GM21723 (cell line): ENCODE measurements around the gene ARL16.

Experiments
- ATAC-seq: cut with Tn5 transposase; IDR thresholded peaks from one replicate; pipeline ENCODE4 v1.9.1; 2021; ENCODE audit warnings: mild to moderate bottlenecking, moderate library complexity; ENCODE audit not compliant: unreplicated experiment

The ARL16 gene, protein sequence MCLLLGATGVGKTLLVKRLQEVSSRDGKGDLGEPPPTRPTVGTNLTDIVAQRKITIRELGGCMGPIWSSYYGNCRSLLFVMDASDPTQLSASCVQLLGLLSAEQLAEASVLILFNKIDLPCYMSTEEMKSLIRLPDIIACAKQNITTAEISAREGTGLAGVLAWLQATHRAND

DNA sequence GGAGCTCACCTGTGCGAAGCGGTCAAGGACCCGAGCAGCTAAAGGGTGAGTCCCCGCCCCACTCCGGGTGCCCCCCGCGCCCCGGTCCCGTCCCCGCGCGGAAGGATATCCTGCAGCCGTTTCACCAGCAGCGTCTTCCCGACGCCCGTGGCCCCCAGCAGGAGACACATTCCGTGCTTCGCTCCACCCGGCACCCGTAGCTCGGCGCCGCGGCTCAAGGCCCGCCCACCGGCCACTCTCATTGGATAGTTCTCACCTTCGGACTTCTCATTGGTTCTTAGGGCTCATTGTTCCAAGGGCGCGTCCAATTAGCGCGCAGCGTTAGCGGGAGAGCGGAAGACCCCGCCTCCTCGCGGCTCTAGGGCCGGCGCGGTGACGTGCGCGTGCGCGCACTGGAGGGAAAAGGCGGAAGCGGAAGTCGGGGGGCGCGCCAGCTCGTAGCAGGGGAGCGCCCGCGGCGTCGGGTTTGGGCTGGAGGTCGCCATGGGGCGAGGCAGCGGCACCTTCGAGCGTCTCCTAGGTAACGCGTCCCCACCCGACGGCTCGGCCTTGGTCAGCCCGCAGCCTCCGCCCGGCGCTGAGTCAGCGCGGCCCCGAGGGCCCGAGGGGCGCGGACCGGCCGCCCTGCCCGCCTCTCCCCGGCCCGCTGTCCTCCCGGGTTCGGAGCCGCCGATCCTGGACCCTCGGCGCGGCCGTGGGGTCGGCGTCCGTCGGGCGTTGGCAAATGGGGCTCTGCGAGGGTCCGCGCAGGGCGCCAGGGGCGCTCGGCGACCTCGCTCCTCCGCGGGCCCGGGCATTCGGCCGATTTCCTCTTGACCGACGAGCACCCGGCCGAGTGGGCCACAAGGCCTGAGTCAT is at the start of gene ARL16, which contains the start of gene HGS:
ARL16 (minus strand) TSS at position 214 of the 858 bp plus-strand sequence; CDS start at position 170, 44 bp downstream.
HGS (plus strand) TSS at position 428 of the 858 bp plus-strand sequence; CDS start at position 484, 56 bp downstream.
- peak; percentile 84 for ATAC-seq

DNA sequence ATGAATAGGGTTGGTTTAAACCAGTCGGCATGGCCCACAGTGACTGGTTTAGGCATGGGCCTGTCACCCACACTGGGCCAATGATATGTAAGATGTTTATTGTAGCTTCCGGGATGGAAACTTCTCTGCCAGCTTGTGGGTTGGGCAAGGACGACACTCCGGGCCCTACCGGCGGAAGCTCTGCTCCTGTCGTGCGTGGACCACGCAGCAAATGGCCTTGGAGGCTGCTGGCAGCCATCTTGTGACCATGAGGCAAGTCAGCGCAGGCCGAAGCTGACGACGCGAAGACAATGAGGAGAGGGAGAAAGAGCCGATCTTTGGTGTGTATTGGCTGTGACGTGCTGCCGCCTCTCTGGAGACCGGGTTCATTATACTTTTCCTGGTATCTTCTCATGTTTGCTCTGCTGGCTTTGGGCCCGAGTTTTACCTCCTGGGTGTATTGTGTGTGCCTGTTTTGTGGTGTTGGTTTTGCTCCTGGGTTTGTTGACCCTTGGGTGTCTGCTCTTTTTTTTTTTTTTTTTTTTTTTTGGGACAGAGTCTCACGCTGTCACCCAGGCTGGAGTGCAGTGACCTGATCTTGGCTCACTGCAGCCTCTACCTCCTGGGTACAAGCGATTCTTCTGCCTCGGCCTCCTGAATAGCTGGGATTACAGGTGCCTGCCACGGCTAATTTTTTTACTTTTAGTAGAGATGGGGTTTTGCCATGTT is 43.9 kb upstream of the ARL16 start:
- no peak for ATAC-seq

DNA sequence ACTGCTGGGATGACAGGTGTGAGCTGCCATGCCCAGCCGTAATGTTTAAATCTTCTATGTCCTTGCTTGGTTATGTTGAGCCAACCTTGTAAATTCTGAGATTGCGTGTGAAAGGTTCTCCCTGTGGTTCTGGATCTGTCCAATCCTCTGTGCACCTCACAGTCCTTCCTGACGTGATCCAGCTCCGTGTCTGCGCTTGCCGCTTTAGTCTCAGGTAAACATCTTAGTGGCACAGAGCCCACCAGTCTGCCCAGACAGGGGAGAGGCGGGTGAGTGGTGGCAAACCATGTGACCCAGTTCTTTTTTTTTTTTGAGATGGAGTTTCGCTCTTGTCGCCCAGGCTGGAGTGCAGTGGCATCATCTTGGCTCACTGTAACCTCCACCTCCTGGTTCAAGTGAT is 42.4 kb upstream of the ARL16 start:
- ATAC-seq: no peak

DNA sequence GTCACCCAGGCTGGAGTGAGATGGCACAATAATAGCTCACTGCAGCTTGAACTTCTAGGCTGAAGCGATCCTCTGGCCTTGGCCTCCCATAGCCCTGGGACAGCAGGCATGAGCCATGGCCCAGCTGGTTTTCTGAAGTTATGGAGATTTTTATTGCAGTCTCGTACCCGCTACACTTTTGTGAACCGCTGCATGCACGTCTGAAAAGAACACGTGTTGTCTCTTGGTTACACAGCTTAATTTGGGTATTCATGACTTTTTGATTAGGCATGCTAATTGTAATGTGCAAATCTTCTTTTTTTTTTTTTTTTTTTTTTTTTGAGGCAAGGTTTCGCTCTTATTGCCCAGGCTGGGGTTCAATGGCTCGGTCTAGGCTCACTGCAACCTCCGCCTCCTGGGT is 41.8 kb upstream of the ARL16 start:
- ATAC-seq: no peak

DNA sequence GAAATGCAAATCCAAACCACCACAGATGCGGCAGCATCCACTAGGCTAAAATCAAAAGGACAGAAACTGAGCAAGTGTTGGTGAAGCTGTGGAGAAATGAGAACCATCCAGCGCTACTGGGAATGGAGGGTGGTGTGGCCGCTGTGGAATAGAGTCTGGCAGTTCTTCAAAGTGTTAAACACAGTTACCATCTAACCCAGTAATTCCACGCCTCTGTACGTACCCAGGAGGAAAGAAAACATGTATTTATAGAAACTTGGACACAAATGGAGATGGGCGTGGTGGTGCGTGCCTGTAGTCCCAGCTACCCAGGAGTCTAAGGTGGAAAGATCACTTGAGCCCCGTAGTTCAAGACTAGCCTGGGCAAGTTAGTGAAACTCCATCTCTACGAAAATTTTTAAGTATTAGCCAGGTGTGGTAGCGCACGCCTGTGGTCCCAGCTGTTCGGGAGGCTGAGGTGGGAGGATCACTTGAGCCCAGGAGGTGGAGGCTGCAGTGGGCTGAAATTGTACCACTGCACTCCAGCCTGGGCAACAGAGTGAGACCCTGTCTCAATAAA is 40.1 kb upstream of the ARL16 start:
- no peak for ATAC-seq

DNA sequence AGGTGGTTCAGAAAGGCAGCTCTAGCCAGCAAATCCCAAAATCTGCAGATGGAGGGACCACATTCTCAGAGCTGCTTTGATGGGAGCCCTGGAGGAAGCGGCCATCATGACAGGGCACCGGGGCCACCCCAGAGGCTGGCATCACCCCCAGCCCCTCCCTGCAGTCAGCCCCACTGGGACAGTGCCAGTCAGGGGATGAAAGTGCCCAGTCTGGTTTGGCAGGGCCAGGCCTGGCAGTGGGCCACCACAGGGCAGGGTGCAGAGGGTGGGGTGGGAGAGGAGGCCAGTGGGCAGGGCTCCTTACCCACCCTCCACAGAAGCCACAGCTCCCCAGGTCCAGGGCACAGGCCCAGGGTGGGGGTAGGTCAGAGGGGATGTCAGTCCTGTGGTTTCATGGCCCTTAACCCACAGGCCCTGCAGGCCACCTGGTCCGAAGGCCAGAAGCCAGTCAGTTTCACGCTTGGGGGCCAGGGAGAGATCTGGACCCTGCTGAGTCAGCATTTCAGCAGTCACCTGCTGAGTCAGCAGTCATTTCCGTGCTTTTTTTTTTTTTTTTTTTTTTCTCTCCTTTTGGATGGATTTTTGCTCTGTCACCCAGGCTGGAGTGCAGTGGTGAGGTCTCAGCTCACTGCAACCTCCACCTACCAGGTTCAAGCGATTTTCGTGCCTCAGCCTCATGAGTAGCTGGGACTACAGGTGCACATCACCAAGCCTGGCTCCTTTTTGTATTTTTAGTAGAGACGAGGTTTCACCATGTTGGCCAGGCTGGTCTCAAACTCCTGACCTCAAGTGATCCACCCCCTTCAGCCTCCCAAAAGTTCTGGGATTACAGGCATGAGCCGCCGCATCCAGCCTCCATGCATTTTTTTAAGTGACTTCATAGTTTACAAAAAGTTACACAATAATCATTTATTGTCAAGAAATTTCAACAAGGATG is 38.9 kb upstream of the ARL16 start:
- no peak for ATAC-seq

DNA sequence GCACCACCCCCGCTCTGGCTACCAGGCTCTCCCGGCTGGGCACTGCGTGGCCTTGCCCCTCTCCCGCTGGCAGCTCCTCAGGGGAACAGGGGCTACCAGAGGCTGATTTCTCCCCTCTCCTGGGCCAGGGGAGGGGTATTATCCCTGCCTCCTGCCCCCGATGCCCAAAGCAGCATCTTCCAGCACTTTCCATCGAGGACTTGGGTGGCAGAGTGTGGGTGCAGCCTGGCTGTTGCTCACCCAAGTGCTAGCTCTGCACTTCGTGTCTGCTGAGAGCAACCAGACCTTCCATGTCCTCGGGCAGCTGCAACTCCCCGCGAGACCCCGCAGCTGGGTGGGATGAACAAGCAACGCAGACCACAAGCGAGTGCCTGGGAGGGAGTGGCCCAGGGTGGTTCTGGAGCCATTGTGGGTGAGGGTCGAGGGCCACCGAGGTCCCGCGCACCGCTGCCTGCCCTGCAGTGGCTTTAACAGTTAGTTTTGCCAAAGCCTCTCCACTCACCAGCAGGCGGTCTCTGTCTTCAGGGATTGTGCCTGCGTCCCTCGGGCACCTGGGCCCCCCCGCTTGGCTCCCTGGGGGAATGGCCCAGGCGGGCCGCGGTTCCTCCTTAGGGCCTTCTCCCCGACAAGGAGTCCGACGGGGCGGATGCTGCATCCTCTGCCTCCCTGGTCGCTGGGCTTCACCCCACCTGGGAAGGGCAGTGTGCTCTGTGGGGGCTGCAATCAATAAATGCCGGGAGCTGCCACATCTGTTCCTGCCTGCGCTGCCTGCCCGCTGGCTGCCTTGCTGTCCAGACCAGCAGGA is 36.9 kb upstream of the ARL16 start:
- no peak for ATAC-seq

DNA sequence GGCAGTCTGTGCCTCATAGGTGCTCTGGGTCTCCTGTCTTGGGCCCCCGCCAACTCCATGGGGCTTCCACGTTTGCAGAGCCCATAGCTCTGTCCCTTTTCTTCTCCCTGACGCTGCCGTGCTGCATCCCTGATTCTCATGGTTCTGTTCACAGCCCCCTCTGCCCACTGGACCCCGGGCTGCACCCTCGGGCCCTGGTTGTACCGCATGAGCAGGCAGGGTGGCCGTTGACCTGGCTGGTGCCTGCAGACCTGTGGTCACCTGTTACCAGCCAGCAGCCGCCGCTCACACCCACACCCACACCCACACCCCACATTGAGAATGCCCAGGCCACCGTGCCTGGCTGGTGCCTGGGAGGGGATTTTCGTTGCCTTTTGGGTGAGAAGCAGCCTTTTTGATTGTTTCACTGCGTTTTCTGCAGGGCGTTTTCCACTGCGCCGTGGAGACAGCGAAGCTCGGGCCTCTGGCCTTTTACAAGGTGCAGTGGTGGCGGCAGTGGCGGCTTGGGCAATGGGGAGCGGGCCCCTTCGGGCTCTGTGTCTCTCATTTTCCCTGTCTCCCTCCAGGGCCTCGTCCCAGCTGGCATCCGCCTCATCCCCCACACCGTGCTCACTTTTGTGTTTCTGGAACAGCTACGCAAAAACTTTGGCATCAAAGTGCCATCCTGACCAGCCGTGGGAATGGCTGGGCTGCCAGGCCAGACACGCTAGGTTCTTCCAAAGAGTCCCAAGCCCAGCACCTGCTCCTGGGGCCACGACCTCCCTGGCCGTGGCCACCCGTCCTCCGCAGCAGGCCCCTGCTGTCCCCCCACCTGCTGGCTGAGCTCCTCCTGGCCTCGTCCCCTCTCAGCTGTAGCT is 36.0 kb upstream of the ARL16 start:
- ATAC-seq: no peak

DNA sequence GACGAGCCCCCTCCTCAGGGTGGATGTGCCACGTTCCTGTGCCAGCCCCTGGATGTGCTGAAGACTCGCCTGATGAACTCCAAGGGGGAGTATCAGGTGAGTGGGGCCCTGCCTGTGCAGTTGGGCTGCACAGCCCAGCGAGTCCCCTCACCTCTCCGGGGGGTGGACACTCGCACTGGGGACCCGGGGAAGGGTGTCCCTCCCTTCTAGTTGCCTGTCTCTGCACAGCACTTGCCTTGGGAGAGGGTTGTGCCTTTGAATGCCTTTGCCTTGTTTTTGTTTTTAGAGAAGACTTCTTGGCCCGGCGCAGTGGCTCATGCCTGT is 34.1 kb upstream of the ARL16 start:
- ATAC-seq: no peak

DNA sequence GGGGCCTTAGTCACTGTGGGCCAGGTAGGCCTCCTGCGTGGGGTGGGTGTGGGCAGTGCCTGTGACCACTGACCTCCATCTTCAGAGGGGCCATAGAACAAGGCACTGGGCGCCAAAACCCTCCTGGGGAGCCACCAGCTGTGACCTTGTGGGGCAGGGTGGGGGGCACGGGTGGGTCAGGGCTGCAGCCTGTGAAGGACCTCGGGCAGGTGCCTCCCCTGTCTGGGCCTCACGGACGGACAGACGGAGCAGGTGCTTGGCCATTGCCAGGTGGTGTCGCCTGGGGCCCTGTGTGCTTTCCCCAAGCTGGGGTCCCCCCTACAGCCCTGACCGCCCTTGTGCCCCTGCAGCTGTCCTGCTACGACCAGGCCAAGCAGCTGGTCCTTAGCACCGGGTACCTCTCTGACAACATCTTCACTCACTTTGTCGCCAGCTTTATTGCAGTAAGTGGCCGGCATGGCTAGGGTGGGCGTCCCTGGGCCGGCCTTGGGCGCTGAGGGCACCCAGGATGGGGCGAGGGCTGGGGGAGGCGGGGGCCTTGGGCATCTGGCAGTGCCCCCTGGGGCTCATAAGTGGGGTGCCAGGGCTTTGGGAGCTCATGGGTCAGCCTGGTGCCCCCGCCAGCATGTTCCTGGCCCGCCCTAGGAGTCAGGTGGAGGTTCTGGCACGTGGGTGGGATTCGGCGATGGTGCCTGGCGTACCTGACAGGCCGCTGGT is 33.6 kb upstream of the ARL16 start:
- no peak for ATAC-seq

DNA sequence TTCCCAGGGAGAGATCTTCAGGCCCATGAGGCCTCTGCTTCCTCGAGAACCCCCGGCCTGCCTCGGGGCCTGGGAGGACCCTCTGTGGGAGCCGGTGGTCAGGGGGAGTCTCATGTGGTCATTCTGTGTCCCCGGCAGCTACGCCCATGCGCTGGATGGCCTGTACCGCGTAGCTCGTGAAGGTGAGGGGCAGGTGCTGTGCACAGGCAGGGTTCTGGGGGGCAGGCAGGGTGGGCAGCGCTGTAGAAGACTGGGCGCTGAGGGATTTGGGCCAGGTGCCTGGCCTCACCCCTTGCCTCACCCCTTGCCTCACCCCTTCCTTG is 33.0 kb upstream of the ARL16 start:
- ATAC-seq: no peak

DNA sequence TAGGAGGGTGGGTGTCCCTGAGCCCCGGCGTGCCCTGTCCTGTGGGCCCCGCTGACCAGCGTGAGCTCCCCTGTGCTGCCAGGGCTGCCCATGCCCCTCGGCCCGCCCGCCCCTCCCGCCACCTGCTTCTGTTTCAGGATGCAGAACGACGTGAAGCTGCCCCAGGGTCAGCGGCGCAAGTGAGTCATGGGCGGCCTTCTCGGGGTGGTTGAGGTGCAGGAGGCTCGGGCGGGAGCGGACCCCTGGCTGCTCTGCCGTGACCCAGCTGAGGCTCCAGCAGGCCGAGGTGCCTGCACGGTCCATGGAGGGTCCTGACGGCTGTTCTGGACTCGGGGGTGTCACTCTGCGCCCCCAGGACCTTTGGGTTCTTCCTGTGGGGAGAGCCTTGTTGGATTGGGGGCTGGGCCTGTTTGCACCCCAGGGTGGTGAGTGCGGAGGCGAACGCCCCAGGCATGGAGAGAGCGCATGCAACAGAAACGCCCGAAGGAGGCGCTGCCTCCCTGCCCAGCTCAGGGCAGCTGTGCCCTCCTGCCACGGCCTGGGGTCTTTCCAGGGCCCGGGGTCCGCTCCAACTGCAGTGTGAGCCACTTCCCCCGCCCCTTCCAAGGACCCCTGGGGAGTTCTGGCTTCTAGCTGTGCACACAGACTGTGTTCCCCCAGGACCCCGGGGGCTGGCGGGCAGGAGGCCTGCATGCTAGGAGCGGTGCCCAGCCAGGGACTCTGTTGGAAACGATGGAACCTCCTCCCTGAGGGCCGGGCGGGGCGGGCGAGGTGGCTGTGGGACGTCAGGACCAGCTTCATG is 32.5 kb upstream of the ARL16 start:
- no peak for ATAC-seq

DNA sequence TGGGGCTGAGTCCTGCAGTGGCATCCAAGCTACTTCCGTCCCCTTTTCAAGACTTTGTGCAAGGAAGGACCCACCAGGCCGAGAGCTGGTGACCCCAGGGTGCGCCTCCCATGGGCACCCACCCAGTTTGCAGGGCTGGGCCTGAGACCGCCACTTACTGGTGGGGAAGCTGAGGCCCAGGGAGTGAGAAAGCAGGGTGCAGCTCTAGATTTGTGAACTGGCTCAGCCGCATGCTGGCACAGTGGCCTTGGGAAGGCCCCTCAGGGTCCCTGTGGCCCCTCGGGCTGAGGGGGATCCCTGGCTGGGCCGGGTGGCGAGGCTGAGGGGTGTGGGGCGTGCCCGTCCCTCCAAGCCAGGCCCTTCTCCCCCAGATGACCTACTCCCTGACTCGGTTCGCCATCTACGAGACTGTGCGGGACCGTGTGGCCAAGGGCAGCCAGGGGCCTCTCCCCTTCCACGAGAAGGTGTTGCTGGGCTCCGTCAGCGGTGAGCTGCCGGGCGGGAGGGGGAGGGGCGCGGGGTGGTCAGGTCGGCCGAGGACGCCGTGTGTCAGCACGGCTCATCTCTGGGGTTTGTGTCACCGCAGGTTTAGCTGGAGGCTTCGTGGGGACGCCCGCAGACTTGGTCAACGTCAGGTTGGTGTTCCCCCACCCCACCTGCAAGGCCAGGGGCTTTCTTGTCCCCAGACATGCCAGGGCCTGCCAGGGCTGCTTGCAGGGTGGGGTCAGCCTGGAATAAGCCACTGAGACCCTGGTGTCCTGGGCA is 31.7 kb upstream of the ARL16 start:
- ATAC-seq: no peak

DNA sequence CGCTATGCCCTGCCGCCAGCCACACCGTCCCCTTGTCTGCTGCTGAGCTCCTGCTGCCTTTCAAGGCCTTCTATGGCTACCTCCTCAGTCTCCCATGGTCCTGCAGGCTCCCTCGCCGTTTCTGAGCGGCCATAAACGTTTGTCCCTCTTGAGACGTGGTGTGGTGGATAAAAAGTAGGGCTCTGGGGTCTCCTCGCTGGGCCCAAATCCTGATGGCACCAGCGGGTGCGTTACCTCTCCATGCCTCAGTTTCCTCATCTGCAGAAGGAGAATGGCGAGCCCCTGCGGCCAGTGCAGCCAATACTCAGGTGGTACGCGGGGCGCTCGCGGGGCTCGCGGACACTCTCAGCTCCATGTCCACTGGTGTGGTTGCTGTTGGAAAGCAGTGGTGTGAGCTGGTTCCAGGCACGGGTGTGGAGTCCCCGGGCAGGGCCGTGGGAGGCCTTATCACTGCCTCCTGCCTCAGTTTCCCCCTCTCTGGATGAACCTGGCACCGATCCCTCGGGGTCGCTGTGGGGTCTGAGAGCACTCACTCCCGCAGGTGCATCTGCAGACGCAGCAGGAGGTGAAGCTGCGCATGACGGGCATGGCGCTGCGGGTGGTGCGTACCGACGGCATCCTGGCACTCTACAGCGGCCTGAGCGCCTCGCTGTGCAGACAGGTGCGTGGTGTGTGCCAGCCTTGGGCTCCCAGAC is 31.0 kb upstream of the ARL16 start:
- no peak for ATAC-seq

DNA sequence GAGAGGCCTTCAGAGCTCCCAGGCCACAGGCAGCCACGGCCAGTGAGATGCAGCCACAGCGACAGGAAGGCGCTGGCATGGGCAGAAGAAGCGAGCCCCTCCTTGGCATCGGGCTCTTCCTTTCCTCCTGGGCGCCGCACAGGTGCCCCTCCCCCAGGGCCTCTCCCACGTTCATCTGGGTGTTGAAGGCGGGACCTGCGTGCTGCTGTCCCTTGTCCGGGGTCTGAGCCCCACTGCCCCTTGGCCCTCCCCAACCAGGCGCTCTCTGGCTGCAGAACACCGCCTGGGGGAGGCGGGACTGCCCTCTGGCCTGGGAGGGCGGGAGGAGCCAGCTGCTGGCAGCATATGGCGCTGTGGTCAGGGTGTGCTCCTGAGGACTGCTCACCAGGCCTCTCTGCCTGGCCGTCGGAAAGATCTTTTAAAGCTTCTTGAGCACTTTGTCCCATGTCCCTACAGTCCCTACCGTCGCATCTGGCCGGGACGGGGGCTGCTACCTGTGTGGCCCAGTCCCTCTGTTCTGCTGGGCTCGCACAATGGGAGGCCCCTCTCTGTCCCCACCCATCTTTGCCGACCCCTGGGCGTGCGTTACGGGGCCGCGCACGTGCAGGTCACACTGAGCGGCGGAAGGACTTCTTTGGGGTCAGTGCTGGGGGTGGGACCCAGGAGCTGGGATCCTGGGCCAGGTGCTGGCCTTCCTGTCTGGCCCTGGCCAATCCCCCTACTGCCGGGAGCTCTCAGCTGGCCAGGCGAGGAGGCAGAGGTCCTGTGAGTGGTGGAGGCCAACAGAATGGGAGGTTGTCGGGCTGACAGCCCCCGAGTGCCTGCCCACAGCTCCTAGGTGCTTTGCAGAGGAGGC is 30.2 kb upstream of the ARL16 start:
- no peak for ATAC-seq
